Esophagus muscularis mucosa (tissue), 4 donors: Measurements from ENCODE around the gene C1QA. TPM values are rescaled to one million over a fixed set of nuclear protein-coding genes. Genes with fewer than 3 reads are reported as not detected.

ENCODE experiments used
- DNase-seq: peaks from one replicate; pipeline ENCODE4 v3.0.0-alpha.2; 2017; ENCODE audit errors: extremely low spot score
- H3K27ac ChIP-seq, 4 donors: fragments of 200-600 bp; sonication (generic); replicated peaks in 1 of 4; 1 replicate in 3 of 4; 2 replicates in 1 of 4; pipeline ENCODE4 v1.5.1; 2016 to 2019; ENCODE audit warnings: mild to moderate bottlenecking in 1 of 4
- H3K27me3 ChIP-seq, 4 donors: fragments of 200-600 bp; sonication (generic); one replicate each; pipeline versions ENCODE4 v1.5.1 to v1.6.0; 2016 to 2019
- H3K36me3 ChIP-seq, 4 donors: fragments of 200-600 bp; sonication (generic); one replicate each; pipeline ENCODE4 v1.5.1; 2016 to 2019
- H3K4me1 ChIP-seq, 4 donors: fragments of 200-600 bp; sonication (generic); one replicate each; pipeline ENCODE4 v1.5.1; 2016 to 2019
- H3K4me3 ChIP-seq, 4 donors: fragments of 200-600 bp; sonication (generic); 1 replicate in 2 of 4; 2 replicates in 2 of 4; pipeline ENCODE4 v1.5.1; 2016 to 2019; ENCODE audit warnings: mild to moderate bottlenecking in 4 of 4, moderate library complexity in 1 of 4
- H3K9me3 ChIP-seq, 4 donors: fragments of 200-600 bp; sonication (generic); 1 replicate in 3 of 4; 2 replicates in 1 of 4; pipeline ENCODE4 v1.5.1; 2016 to 2019
- EP300 ChIP-seq: sonication (generic); formaldehyde crosslinking; IDR thresholded peaks from one replicate; pipeline ENCODE4 v1.6.1; 2017; ENCODE audit warnings: antibody characterized with exemption
- POLR2A ChIP-seq: fragments of 450-650 bp; IDR thresholded peaks from one replicate; pipeline ENCODE4 v1.6.1; 2017; ENCODE audit warnings: antibody characterized with exemption, moderate library complexity, mild to moderate bottlenecking, low read depth
- POLR2AphosphoS5 ChIP-seq, 2 donors: sonication (generic); formaldehyde crosslinking; IDR thresholded peaks; one replicate each; pipeline ENCODE4 v1.6.1; 2017; ENCODE audit warnings: antibody characterized with exemption in 2 of 2
- WGBS: methylation state at CpG from one replicate; pipeline ENCODE4 v1.1.5; 2018; 5-methylcytosine and 5-hydroxymethylcytosine counted together
- intact Hi-C: fragments of 100-400 bp; cut with DNase I; formaldehyde crosslinking; loops from one replicate; pipeline ENCODE4 v1.15.1; 2023
- total RNA-seq, 4 donors: library from RNA; depleted of rRNA; stranded (reverse); fragments of >200 nt; gene quantifications; one replicate each; pipeline versions ENCODE4 v1.1.0 to v1.2.1, GENCODE V29; 2016
- TF ChIP-seq, protein P1 (sequence below), 3 experiments: fragments of 200-600 bp in 2 of 3; fragments of 450-650 bp in 1 of 3; sonication (generic) in 2 of 3; IDR thresholded peaks; one replicate each; pipeline ENCODE4 v1.5.1; 2017 to 2019; ENCODE audit warnings: antibody characterized with exemption in 3 of 3, mild to moderate bottlenecking in 2 of 3, moderate library complexity in 1 of 3

C1QA gene
- total RNA-seq, 4 donors from 2014 or later, result 132 to 359 (median 164) TPM

DNA sequence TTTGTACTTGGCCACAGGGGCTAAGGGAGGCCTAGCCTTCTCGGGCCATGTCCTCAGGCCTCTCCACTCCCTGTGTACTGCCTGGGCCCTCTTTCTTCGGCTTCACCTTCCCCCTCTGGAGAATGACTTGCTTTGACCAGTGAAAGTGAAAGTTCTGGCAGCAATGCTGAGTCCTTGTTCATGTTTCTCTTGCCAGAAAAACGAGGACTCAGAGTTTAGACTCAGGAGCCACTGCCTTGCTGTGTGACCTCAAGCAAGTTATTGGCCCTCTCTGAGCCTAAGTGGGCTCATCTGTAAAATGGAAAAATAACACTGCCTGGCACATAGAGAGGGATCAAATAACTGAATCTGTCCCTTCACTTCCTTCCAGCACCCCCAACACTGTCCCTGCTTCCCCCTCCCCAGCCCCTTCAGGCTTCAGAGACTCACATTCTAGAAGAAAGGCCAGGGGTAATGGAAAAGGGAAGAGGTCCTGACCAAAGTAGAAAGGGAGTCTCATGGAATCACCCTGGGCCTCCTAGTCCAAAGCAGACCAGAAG is 1.5 kb downstream of the C1QA start:
- TF ChIP-seq POLR2A (no peak), POLR2AphosphoS5 (IDR thresholded peaks at IDR 0.05) (no peak), EP300 (no peak)
- TF ChIP-seq, protein P1, sequence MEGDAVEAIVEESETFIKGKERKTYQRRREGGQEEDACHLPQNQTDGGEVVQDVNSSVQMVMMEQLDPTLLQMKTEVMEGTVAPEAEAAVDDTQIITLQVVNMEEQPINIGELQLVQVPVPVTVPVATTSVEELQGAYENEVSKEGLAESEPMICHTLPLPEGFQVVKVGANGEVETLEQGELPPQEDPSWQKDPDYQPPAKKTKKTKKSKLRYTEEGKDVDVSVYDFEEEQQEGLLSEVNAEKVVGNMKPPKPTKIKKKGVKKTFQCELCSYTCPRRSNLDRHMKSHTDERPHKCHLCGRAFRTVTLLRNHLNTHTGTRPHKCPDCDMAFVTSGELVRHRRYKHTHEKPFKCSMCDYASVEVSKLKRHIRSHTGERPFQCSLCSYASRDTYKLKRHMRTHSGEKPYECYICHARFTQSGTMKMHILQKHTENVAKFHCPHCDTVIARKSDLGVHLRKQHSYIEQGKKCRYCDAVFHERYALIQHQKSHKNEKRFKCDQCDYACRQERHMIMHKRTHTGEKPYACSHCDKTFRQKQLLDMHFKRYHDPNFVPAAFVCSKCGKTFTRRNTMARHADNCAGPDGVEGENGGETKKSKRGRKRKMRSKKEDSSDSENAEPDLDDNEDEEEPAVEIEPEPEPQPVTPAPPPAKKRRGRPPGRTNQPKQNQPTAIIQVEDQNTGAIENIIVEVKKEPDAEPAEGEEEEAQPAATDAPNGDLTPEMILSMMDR (IDR thresholded peaks at IDR 0.05), result no peak
- DNase-seq, result no peak
- no peaks in the 10 kb centered on the region for H3K9me3 ChIP-seq
- H3K27me3 ChIP-seq, result peaks cover 0 to 73% (median 0%) of the 10 kb centered on the region in 4 donors
- peak overlapping the region; percentile 31 to 40 (median 32) for H3K4me3 ChIP-seq
- peak overlapping the region in 1 of 4 donors; percentile 34 for H3K27ac ChIP-seq
- no peaks in the 10 kb centered on the region for H3K36me3 ChIP-seq
- H3K4me1 ChIP-seq, result peaks cover 0 to 11% (median 7%) of the 10 kb centered on the region in 4 donors
- intact Hi-C loops, result no loop called here
- WGBS, result 17% methylated on average over 1 of the region's 3 CpGs

DNA sequence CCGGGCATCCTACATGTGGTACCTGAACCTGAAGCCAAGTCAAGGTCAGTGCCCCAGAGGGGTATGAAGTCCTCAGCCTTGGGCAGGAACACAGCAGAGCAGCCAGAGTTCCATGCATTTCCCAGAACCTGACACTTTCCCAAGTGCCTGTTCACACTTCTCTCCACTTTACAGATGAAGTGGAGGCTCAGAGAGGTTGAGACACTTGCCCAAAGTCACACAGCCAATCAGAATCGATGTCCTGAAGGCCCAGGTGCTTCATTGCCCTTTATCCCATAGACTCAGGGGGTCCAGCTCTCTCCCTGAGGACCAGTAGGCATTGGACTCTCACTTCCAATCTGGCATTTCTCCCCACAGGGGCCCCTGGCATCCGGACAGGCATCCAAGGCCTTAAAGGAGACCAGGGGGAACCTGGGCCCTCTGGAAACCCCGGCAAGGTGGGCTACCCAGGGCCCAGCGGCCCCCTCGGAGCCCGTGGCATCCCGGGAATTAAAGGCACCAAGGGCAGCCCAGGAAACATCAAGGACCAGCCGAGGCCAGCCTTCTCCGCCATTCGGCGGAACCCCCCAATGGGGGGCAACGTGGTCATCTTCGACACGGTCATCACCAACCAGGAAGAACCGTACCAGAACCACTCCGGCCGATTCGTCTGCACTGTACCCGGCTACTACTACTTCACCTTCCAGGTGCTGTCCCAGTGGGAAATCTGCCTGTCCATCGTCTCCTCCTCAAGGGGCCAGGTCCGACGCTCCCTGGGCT is 2.2 kb downstream of the C1QA start:
- H3K9me3 ChIP-seq, result no peaks in the 10 kb centered on the region
- no peaks in the 10 kb centered on the region for H3K36me3 ChIP-seq
- no peak for TF ChIP-seq POLR2A
- no peak for TF ChIP-seq POLR2AphosphoS5 (IDR thresholded peaks at IDR 0.05)
- TF ChIP-seq, protein P1 (IDR thresholded peaks at IDR 0.05), result no peak
- TF ChIP-seq EP300, result no peak
- peak overlapping the region; percentile 31 to 40 (median 32) for H3K4me3 ChIP-seq
- intact Hi-C loops, result no loop called here
- no peak overlapping the region for H3K27ac ChIP-seq
- WGBS, result 79% methylated on average over 12 of the region's 23 CpGs
- H3K4me1 ChIP-seq, result peaks cover 0 to 11% (median 7%) of the 10 kb centered on the region in 4 donors
- peaks cover 0 to 66% (median 0%) of the 10 kb centered on the region in 4 donors for H3K27me3 ChIP-seq
- no peak for DNase-seq

DNA sequence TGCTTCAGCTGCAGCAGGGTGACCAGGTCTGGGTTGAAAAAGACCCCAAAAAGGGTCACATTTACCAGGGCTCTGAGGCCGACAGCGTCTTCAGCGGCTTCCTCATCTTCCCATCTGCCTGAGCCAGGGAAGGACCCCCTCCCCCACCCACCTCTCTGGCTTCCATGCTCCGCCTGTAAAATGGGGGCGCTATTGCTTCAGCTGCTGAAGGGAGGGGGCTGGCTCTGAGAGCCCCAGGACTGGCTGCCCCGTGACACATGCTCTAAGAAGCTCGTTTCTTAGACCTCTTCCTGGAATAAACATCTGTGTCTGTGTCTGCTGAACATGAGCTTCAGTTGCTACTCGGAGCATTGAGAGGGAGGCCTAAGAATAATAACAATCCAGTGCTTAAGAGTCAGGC is 2.9 kb downstream of the C1QA start:
- DNase-seq, result no peak
- H3K4me3 ChIP-seq, result peak overlapping the region in 3 of 4 donors; percentile 18 to 40 (median 34)
- H3K27me3 ChIP-seq, result peaks cover 0 to 60% (median 0%) of the 10 kb centered on the region in 4 donors
- H3K36me3 ChIP-seq, result no peaks in the 10 kb centered on the region
- intact Hi-C loops, result no loop called here
- 42% methylated on average over 8 of the region's 8 CpGs for WGBS
- no peaks in the 10 kb centered on the region for H3K9me3 ChIP-seq
- H3K27ac ChIP-seq, result no peak overlapping the region
- no peak for TF ChIP-seq POLR2AphosphoS5 (IDR thresholded peaks at IDR 0.05)
- TF ChIP-seq, protein P1 (IDR thresholded peaks at IDR 0.05), result no peak
- no peak for TF ChIP-seq POLR2A
- TF ChIP-seq EP300, result no peak
- H3K4me1 ChIP-seq, result peaks cover 0 to 11% (median 7%) of the 10 kb centered on the region in 4 donors

DNA sequence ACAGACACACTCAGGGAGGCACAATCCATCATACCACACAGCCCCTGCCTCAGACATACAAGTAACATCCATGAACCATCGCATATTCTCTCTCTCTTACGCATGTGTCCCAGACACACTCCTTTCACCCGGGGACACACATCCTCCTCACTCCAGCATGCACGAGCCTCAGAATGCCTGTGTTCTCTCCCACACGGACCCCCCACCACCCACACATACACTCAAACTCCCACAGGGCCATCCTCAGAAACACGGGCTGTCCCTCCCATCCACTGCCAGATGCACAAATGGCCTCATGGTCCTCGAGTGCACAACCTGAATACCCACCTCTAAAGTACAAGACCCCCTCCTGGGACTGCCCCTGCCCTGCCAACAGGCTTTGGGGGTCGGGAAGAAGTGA is 4.8 kb downstream of the C1QA start:
- DNase-seq, result no peak
- TF ChIP-seq POLR2AphosphoS5 (IDR thresholded peaks at IDR 0.05) (no peak), POLR2A (no peak), EP300 (no peak)
- TF ChIP-seq, protein P1 (IDR thresholded peaks at IDR 0.05), result no peak
- Histone ChIP-seq H3K27me3 (peaks cover 0 to 48% (median 0%) of the 10 kb centered on the region in 4 donors), H3K4me3 (no peak overlapping the region), H3K36me3 (no peaks in the 10 kb centered on the region), H3K4me1 (peaks cover 0 to 11% (median 7%) of the 10 kb centered on the region in 4 donors), H3K9me3 (no peaks in the 10 kb centered on the region), H3K27ac (no peak overlapping the region)
- 67% methylated on average over 8 of the region's 8 CpGs for WGBS
- intact Hi-C loops, result loop anchor here (10.0 kb wide), 1 partner anchor 536 kb away; no protein-coding TSS in a partner anchor
